Measurements from ENCODE around the gene PTAR1.

PTAR1 gene

DNA sequence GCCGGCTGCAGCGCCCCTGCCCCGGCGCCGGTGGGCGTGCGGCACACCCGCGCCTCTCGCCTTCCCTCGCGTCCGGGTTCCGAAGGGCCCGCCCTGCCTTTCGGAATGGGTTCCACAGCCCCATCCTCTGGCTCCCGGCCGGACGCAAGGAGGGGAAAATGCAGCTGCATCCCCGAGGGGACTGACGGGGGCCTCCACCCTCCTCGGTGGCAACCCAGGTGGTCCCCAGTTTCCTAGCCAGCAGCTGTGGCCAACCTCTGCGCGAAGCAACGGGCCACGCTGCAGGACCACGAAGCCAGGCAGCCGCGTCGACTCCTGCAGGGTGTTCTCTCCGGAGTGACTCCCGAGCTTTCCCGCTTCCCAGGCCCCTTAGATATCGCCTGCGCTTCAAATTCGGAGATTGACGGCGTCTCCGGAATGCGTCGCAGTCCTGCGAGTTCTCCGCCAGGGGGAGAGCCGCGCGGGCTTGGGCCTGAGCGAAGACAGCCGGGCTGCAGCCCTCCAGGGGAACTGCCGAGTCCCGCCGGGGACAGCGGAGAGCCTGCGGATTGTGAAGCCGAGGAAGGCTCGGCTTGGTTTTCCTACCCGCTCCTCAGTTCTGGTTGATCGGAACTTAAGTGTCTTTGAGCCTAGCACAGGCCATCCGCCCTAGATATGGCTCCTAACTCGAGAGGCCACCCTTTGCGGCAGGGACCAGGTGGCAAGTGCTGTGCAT lies 87.1 kb downstream of the PTAR1 start:
- peak; percentile 64 for DNase-seq

DNA sequence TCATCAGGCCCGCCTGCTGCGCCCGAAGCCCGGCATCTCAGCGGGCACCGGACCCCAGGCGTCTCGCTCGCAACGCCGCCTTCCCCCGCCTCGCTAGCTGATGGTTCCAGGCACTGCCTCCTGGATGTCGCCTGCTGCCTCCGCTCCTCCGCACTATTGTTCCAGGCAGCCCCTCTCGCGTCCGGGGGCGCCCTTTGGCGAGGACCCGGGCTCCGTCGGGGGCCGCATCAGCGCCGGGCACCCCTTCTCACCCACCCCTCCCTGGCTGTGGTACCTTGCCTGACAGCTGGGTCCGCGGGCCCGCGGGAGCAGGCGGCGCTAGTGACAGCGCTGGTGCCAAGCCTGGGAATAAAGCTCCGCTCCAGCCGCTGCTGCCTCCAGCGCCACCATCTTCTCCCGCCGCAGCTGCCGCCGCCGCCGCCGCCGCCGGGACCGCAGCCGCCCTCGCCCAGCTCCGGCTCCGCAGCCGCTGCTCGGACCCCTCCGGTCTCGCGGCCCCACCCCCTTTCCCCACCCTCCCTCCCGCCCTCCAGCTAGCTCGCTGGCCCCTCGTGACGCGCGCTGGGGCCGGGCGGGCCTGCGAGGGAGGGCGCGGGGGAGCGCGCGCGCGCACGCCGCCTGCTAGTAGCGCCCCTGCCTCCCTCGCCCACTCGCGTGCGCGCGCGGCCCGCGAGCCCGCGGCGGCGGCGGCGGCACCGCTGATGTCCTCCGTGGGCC lies 87.8 kb downstream of the PTAR1 start, which contains the start of gene APBA1:
Gene APBA1 (minus strand): TSS at position 493 of the 717 bp plus-strand sequence.
- peak; percentile 50 for DNase-seq

DNA sequence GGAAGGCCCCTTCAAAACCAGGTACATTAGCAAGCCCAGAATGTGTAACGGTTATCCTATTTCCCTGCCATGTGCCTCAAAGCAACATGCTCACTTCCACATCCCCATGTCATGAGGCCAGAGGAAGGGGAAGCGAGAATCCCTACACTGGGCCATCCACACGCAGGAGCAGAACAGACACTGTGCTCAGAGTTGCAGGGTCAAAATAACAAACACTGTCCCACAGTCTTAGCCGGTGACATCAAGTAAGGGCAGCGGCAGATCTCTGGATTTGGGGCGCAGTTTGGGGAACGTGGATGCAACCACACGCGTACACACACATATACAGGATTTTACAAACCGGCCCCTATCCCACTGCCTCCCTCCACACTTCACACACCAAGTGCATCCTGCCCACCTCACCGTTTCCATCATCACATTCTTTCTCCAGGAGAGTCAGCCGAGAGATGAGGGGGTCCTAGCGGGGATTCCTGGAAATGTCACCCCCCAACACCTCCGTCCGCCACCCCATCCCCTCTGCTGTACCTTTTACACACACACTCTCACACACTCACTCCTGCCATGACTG lies 88.4 kb downstream of the PTAR1 start:
- DNase-seq: peak; percentile 2

DNA sequence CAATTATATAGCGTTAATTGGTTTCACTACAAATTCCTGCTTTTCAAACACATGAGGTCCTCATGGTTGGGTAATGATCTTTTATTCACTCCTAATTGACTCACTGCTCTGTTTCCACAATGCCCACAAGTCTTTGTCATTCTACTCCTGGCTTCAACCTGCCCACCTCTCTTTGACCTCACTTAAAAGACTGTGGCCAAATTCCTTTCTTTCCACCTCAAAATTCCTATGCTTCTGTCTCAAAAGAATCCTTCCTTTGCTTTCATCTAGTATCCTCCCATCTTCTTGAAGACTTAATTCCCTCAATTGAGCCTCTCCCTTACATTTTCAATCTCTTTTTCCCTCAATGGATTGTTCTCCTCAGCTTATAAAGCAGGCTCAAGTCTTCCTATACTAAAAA lies 92.5 kb downstream of the PTAR1 start:
- DNase-seq: no peak

DNA sequence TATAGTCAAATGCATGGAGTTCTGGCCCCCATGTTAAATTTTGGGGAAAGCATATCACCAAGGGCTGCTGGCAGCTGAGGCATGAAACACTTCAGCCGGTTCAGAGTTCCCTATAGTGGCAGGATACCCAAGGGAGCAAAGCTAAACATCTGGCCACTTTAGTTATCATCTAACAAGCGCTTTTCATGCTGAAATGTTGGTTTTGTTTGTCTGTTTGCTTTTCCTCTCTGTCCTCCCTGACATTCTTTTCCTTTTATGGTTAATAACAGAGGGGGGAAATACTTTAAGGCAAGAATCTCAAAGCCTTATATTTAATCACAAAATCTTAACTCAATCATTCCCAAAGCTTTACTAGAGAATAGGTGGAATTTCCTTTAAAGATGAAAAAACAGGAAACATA lies 99.5 kb downstream of the PTAR1 start:
- DNase-seq: no peak
